Stimulated activated CD8-positive, alpha-beta memory T cell treated with anti-CD3 and anti-CD28 coated beads, Interleukin-15, amount 100 ng/mL, for 1 hour (primary cell): ENCODE data around the gene TCF15.

ENCODE experiments used
- DNase-seq: peaks from one replicate; pipeline ENCODE4 v3.0.0-alpha.2; 2020; ENCODE audit warnings: low read depth

TCF15 gene

DNA sequence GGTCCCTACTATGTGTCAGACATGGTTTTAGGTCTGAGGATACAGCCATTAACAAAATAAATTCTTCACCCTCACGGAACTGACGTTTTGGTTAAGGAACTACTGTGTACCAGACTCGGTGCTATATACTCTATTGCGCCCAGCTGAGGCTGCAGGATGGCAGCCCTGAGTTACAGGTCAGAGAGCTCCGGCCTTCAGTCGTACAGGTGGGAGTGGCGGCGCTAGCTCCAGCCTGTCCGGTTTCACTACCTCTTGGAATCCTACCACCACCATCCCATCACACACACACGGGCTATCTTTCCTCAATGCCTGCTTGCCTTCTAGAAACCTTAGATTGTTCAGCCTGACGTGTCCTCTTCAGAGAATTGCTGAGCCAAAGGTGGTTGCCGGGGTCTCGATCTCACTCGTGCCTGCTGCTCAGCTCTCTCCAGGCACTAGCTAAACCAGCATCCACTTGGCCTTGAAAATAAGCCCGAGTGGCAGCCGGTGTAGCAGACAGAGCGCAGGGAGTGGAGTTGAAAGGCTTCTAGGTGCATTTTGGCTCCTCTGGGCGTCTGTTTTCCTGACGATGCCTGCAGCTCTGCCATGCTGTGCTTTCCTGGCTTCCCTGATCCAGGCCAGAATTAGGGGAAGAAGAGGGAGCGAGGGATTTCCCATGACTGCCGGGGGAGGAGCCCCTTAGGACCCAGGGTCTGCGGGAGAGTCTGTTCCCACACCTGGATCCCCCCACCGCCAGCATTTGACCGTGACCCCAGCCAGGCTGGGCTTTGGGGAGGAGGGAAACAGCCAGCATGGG is 1.1 kb upstream of the TCF15 start:
- DNase-seq: no peak

DNA sequence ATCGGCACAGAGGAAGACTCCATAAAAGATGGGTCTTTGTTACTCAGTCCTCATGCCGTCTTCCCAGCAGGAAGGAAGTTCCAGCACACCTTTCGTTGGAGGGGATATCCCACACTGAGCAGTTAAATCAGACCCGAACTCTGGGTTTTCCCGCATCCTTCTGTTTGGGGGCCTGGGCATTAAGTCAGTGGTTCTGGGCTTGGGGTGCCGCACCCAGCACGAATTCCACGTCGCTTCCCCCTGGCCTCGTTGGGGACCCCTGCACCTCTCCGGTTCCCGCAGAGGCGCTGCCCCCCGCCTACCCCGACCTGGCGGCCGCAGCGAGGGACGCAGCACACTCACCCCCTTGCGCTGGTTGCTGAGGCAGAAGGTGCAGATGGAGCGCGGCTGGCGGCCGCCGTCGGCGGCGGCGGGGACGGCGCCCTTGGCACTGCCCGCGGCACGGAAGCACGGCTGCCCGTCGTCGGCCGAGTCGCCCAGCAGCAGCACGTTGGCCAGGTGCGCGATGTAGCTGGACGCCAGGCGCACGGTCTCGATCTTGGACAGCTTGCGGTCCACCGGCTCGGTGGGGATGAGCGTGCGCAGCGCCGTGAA is 641 bp downstream of the TCF15 start:
- no peak for DNase-seq

DNA sequence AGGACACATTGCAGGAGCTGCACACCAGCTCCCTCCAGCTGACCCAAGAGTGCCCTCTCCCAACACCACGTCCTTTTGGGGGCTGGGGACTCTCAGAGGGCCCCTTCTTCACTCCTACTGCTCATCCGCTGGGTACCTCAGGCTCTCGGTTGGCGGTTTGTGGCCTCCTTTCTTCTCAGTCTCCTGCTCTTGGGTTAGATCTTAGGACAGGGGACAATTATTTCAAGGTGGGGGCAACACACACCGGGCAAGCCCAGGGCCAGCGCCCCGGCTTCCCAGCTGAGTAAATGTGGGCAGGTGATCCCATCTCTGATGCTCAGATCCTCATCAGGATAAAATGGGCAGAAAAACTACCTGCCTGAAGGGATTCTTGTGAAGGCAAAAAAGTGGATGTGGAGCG is 1.1 kb downstream of the TCF15 start:
- no peak for DNase-seq

DNA sequence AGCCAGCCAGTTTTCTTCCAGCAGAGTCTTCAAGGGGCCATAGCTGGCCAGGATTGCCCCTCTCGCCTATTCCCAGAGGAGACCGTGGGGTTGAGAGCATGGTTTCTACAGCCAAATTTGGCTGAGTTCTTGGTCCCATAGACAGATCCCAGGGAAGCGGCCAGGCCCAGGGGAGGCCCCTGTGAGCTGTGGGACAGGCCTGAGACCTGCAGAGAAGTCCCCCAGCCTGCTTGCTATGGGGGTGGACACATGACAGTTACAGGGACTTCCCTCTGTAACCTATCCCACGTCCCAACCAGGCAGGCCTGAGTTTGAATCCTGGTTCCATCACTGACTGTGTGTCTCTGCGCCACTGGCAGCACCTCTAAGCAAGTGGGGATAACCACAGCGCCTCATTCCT is 2.6 kb downstream of the TCF15 start:
- DNase-seq: no peak

DNA sequence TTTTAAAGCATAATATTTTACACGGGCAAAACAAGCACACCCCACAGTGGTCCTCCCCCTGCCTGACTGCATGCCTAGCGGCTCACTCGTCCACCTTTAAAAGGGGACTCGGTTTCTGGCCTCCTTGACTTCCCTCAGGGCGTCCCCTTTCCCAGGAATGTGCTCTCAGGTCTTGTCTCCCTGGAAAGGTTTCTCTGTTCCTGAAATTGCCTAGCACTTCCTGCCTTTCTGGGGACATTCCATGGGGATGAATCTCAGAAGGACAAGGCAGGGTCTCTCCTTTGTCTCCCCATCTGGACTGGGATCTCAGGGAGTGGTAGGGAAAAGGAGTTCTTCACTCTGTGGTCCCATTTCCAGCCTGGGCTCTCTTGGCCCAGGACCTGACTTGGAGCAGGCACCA is 4.9 kb downstream of the TCF15 start:
- DNase-seq: no peak

DNA sequence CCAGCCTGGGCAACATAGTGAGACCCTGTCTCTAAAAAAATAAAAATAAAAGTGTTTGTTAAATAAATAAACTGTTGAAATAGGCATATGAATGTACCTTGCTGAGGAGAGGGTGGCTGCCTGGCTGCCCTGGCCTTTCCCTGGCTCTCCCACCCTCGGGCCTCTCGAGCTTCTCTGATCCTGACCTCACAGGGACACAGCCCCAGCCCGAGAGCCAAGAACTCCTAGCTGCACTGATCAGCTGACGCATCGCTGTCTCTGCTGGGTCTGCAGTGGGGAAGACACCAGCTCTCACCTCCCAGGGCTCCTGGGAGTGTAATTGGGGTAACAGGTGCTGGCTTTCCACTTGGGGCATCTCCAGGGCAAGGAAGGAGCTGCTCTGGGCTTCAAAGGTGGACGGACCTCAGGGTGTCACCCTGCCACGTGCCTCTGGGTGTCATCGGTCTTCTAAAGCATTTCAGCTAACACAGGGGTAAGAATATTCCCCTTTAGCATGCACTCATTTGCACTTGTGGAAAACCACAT is 6.9 kb downstream of the TCF15 start:
- DNase-seq: no peak

DNA sequence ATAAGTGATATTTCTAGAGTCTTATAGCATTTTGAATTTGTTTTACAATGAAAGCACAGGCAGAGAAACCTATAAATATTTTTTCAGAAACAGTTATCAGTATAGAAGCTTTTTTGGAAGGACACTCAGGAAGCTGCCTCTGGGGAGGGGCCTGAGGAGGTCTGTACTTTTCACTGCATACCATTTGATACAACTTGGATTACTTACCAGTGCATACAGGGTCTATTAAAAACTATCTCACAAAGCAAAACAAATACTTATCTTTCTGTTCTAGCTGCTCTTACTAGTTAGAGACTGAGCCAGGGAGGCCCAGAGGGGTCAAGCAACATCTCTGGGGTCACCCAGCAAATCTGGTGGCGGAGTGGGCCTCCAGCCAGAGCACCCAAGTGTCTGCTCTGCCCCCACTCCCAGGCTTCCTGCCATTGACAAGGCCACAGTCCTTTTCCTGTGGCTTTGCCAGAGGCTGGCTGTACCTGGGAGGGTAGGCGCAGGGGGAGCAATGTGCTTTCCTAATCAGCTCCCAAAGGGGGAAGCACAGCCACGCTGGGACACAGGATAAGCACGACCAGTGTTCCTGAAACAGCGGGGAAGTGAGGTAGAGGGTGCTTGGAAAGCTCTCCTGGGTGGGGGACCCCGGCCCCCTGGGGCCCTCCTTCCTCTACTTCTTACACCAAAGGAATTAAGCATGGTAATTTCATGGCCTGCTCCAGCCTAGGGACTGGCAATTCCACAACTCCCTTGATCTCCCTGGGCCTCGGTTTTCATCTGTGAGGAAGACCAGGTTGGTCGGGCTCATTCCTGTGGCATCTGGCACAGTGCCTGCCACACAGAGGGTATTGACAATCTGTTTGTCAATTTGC is 7.8 kb downstream of the TCF15 start:
- no peak for DNase-seq

DNA sequence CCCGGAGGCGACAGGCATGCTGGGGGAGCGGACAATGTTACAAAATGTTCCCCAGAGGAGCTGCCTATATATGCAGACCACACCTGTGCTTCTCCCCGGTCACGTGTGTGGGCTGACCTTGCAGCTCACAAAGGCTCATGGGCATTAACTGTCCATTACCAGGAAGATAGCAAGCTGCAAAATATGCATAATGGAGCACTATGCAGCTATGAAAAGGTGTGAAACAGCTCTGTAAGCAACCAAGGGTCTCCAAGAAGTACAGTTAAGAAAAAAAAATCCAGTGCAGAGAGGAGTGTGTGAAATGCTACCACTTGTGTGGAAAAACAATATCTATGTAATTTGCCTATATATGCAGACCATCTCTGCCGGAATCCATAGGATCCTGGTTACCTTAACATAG is 9.4 kb downstream of the TCF15 start:
- DNase-seq: no peak

DNA sequence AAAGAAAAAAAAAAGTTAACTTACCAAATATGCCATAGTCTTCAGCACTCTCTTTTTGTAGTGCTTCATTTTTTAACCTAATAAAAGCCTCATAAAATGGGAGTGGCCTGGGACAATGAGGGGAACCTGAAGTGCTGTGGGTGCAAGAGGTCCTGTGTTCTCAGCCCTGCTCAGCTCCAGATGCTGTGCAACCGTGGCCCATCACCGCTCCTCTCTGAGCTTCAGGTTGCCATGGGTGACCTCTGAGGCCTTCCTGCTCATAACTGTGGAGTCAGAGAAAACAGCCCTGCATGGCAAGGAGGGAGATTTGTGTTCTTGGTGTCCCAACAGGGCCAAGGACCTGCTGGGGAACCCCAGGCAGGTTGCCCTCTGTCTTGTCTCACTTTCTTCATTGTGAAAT is 10.0 kb downstream of the TCF15 start:
- no peak for DNase-seq

DNA sequence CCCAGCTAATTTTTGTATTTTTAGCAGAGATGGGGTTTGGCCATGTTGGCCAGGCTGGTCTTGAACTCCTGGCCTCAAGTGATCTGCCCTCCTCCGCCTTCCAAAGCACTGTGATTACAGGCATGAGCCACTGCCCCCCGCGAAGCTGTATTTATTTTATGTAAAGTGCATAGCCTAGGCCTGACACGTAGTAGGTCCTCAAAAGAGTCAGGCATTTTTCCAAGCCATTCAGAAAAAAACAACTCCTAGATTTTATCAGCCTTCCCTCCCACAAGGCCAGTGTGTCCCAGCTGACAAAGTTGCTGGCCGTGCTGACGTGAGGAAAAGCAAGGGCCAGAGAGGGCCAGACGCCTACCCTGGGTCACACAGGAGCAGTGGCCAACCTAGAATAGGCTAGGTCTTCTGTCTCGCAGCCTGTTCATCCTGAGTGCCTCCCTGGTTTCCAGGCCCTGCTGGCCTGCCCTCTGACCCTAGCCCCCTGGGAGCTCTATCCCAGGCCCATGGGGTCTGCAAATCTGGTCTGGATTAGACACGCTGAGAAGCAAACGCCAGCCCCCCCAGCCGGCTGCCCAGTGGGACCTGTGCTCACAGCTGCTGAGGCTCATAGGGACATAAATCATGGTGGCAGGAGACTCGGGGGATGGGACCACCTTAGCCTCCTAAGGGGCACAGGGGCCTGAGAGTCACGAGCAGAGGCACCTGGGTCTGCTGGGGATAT is 11.8 kb downstream of the TCF15 start:
- no peak for DNase-seq

DNA sequence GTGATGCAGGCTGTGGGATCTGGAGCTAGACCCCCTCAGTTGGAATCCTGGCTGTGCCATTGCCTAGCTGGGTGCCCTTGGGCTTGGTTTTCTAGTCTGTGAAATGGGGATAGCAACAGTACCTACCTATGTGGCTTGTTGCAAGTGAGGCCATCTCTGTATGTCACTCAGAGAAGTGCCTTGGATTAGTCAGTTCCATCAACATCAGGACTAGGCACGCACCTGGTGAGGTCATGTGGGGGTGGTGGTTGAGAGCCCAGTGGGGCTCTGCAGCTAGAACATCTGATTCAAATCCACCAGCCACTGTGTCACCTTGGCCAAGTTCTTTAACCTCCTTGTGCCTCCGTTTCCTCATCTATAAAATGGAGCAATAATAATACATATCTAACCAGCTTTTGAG is 12.5 kb downstream of the TCF15 start:
- DNase-seq: no peak

DNA sequence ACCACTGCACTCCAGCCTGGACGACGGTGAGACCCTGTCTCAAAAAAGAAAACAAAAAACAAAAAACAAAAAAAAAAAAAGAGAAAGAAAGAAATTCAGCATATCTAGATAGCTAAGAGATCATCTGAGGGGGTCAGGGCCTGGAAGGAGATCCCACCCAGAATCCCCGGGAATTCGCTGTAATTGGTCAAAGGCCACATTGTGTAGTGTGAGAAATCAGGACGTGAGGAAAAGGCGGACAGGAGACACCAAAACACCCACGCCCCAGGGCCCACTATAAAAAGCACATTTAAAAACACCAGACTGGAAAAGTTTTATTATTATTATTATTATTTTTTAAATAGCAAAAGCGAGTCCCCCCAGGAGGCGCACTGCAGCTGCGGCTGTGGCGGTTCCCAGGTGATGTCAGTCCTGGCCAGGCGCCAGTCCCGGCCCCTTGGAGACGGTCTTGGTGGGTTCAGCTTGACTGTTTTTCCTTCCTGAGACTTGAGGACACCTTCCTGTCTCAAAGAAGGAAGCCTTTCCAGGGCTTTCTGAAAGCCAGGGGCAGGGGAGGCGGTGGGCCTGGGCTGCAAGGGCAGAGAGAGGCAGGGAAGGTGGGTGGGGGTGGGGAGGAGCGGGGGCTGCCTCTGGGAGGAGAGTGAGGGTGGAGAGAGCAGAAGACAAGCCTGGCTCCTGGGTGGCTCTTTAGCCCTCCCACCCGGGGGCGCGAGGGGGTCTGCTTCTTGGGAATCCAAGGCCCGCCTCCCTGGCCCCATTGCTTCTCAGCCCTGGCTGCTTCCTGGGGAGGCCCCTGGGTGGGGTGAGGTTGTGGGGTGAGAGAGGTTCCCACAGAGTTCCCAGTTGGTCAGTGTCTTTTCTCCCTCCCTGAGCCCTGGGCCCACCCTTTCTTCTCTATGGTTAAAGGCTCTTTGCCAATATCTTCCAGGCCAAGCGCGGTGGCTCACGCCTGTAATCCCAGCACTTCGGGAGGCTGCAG is 14.5 kb downstream of the TCF15 start:
- no peak for DNase-seq

DNA sequence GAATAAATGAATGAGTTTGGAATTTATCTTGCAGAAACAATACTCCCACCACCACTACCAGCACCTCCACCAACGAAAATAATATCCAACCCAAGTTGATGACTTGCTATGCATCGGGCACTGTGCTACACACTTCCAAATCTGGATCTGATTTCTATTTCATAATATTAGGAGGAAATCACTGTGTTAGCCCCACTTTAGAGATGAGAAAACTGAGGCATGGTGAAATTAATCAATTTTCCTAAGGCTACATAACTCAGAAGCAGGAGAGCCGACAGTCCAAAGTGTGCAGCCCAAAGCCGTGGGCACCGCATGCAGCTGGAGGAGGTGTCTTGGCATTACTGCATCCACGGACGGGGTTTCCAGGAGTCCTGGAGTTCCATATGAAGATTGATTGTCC is 17.6 kb downstream of the TCF15 start:
- no peak for DNase-seq

DNA sequence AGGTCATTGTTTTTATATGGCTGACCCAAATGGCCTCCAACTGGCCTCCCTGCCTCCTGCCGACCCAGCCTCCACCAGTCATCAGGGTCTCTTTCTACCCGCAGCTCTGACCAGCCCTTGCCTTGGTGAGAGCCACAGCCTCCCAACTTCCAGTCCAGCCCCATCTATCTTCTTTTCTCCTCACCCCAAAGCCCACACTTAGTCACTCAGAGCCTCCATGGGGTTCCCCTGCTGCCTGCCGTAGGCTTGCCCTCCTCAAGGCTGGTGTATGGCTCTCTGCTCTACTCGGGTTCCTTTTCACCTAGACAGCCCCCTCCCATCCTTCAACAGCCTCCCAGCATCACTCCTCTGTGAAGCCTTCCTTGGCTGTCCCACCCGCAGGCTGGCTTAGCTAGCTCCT is 18.2 kb downstream of the TCF15 start:
- no peak for DNase-seq

DNA sequence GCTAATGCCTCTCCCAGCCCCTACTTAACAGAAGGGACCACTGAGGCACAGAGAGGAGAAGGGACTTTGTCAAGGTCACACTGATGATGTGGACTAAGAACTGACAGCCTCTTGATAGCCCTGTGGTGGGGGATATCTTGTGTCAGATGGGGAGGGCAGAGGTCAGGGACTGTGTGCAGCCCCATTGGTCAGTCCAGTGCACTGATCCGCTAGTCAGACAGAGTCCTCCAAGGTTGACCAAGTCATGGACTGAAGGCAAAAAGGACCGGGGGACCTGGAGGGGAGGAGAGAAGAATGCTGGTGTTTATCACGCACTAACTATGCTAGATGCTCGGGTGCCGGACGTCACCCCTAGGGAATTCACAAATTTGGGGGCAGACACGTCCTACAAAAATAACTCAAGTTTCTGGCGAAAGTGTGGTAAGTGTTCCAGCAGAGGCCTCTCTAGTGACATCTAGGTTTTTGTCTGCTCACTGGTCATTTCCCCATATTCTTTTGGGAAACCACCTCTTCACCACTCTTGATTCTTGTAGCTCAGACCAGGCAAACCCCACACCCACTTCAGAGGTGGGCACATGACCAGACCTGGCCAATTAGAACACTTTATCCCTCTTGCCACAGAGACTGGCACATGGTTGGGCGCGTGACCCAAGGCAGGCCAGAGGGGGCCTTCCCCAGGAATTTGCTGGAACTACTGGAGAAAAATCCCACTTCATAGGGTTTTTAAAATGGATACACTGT is 21.0 kb downstream of the TCF15 start:
- DNase-seq: no peak

DNA sequence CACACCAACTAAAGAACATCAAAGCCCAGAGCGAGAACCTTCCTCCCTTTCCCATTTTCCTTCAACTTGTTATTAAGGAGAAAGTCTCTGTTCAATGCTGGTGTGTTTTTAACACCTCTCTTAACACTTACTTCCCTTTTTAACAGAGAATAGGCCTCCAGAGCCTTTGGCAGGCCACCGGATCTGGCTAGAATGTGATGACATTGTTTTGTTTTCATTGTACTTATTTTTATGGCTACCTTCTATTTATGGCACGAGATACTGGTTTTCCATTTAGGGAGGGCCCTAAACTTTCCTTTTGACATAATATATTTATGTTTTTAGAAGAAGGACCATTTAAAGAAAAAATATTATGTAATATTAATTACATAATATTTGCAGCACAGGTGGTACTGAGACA is 21.6 kb downstream of the TCF15 start:
- no peak for DNase-seq

DNA sequence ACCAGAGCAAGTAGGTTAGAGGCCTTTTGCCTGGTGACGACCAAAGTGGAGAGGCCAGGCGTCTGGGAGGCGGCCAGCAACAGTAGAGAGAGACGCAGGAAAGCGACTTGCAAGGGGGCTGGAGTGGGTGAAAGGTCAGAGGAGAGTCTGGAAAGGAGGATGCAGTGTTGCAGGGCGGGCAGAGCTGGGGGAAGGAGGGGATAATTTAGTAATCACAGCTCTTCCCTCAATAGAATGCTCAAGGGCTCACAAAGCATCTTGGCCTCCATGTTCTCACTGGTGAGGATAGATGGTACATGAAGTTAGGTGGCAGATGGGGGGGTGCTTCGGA is 25.2 kb downstream of the TCF15 start:
- DNase-seq: no peak

DNA sequence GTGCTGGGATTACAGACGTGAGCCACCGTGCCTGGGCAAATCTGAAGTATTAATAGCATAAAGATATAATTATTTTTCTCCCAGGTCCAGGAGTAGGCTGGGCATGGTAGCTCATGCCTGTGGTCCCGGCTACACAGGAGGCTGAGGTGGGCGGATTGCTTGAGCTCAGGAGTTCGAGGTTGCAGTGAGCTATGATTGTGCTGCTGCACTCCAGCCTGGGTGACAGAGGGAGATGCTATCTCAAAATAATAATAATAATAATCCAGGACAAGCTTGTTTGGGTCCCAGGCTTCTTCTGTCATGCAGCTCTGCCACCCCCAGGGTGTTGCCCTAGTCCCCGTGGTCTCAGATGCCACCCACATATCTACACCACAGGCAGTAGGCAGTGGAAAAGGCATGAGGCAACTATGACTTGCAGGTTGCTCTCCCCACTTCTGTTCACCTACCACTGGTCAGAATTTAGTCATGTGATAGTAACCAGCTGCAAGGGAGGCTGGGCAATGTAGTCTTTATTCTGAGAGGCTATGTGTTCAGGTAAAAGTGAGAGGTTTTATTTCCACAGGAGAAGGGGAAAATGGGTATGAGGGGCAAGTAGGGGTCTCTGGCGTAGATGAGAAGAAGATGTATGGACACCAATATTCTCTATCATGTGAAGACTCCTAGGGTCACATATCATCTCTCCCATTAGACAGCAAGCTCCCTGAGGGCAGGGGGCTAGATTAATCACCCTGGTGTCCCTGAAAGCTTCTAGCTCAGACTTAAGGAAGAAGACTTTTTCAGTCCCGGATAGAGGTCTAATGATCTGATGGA is 25.7 kb downstream of the TCF15 start:
- DNase-seq: no peak

DNA sequence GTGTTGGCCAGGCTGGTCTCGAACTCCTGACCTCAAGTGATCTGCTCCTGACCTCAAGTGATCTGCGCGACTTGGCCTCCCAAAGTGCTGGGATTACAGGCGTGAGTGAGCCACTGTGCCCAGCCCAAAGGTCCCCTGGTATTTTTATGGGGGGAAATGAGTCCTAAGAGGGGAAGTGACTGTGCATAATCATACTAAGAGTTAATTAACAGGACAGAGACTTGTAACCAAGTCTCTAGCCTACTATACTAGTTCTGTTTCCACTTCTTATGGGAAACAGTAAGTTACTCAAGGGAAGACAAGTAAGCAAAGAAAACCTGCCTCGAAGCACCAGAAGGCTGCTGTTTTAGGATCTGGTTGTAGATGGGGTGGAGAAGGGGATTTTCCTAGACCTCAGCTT is 27.9 kb downstream of the TCF15 start:
- DNase-seq: no peak
